Adrenal gland (tissue), 12 donors: ENCODE measurements around the gene SMAD7. TPM values are rescaled to one million over a fixed set of nuclear protein-coding genes. Genes with fewer than 3 reads are reported as not detected.

Experiments used
- DNase-seq, 7 donors: peaks; one replicate each; pipeline ENCODE4 v3.0.0-alpha.2; 2019 to 2020
- H3K27ac ChIP-seq, 5 donors: fragments of 200-600 bp; sonication (generic) in 4 of 5; 1 replicate in 3 of 5; 2 replicates in 2 of 5; pipeline versions ENCODE4 v1.5.1 to v1.8.0; 2016 to 2020; ENCODE audit warnings: mild to moderate bottlenecking in 1 of 5
- H3K27me3 ChIP-seq: fragments of 200-600 bp; 2 replicates; pipeline ENCODE4 v1.8.0; 2021
- H3K36me3 ChIP-seq, 2 donors: fragments of 200-600 bp; replicated peaks in 1 of 2; 1 replicate in 1 of 2; 2 replicates in 1 of 2; pipeline versions ENCODE4 v1.5.1 to v1.8.0; 2018 to 2022
- H3K4me1 ChIP-seq, 2 donors: fragments of 200-600 bp; replicated peaks in 1 of 2; 1 replicate in 1 of 2; 2 replicates in 1 of 2; pipeline versions ENCODE4 v1.5.1 to v1.8.0; 2018 to 2021
- H3K4me3 ChIP-seq, 4 donors: fragments of 200-600 bp; sonication (generic) in 3 of 4; one replicate each; pipeline ENCODE4 v1.5.1; 2016 to 2018
- H3K9me3 ChIP-seq, 3 donors: fragments of 200-600 bp; sonication (generic) in 1 of 3; replicated peaks in 1 of 3; 1 replicate in 2 of 3; 2 replicates in 1 of 3; pipeline versions ENCODE4 v1.5.1 to v1.8.0; 2016 to 2021
- CTCF ChIP-seq, 6 experiments: fragments of 450-650 bp in 4 of 6; fragments of 200-600 bp in 2 of 6; sonication (generic) in 1 of 6; IDR thresholded peaks; 1 replicate in 5 of 6; 2 replicates in 1 of 6; pipeline versions ENCODE4 v1.5.1 to v1.8.0; 2016 to 2021; ENCODE audit warnings: antibody characterized with exemption in 6 of 6, mild to moderate bottlenecking in 2 of 6, moderate library complexity in 1 of 6
- POLR2A ChIP-seq, 2 donors: fragments of 450-650 bp; IDR thresholded peaks; one replicate each; pipeline ENCODE4 v1.6.1; 2017; ENCODE audit warnings: antibody characterized with exemption in 2 of 2, mild to moderate bottlenecking in 2 of 2, moderate library complexity in 1 of 2
- WGBS, 4 donors: extraction: QIAGEN DNeasy Blood & Tissue Kit in 2 of 4; methylation state at CpG; one replicate each; pipeline versions ENCODE4 v1.1.5 to v1.1.7; 2013 to 2017; 5-methylcytosine and 5-hydroxymethylcytosine counted together
- intact Hi-C, 2 donors: fragments of 100-400 bp; cut with DNase I; formaldehyde crosslinking; loops; one replicate each; pipeline versions ENCODE4 v1.14.1 to v1.15.0; 2022 to 2023
- polyA plus RNA-seq, 3 donors: library from polyadenylated mRNA; stranded (reverse); fragments of 200-250 nt in 2 of 3; fragments of 350-450 nt in 1 of 3; fragmentation: Illumina TruSeq in 1 of 3; extraction: RNeasy Lipid Tissue Mini Kit (QIAGEN cat#74804) in 1 of 3; gene quantifications; one replicate each; pipeline ENCODE4 v1.2.3, GENCODE V29; 2013 to 2014
- total RNA-seq, 9 donors: library from RNA; depleted of rRNA in 4 of 9; stranded (reverse); fragments of >200 nt in 4 of 9; fragments of 120-200 nt in 1 of 9; fragmentation: NEBNext Ultra II Directional in 1 of 9; extraction: Animal tissue kit (Norgen Biotek cat#: 25700) in 1 of 9; gene quantifications; one replicate each; pipeline versions ENCODE4 v1.1.0 to v1.2.4, GENCODE V29; 2013 to 2023
- donor health status: healthy with polysubstance abuse.
- donor health status: Bipolar disorder and iron deficiency.
- donor health status: DM: yes; HTN: yes; CAD: no.
- donor health status: DM: no; HTN: no; CAD: no.
- donor health status: DM: no; HTN: no; CAD: no.
- donor health status: DM: yes; HTN: yes; CAD: no.

The SMAD7 gene
- total and polyA plus RNA-seq, 12 donors: 6.1 to 68.3 (median 16.8) TPM

- Histone ChIP-seq H3K4me1 (peaks cover 16 to 36% of the 10 kb centered on the region in 2 donors), H3K4me3 (no peak overlapping the region), H3K36me3 (no peaks in the 10 kb centered on the region), H3K27me3 (no peaks in the 10 kb centered on the region), H3K27ac (no peak overlapping the region), H3K9me3 (no peaks in the 10 kb centered on the region)
- intact Hi-C loops: no loop called here
- TF ChIP-seq POLR2A (IDR thresholded peaks at IDR 0.05) (no peak), CTCF (IDR thresholded peaks at IDR 0.05) (no peak)
- no peak for DNase-seq
- WGBS, 4 donors: 82 to 91% (median 89%) methylated on average over 2 to 10 of the region's 10 CpGs
Measured at GRCh38 chr18:48991676-48992075, 40.9 kb upstream of the SMAD7 start.

- no peak for DNase-seq
- Histone ChIP-seq H3K4me3 (no peak overlapping the region), H3K27ac (no peak overlapping the region), H3K4me1 (peaks cover 16 to 36% of the 10 kb centered on the region in 2 donors), H3K9me3 (no peaks in the 10 kb centered on the region), H3K27me3 (no peaks in the 10 kb centered on the region), H3K36me3 (no peaks in the 10 kb centered on the region)
- WGBS, 4 donors: 66 to 83% (median 75%) methylated on average over 5 of the region's 5 CpGs
- TF ChIP-seq CTCF (IDR thresholded peaks at IDR 0.05) (no peak), POLR2A (IDR thresholded peaks at IDR 0.05) (no peak)
- intact Hi-C loops: no loop called here
Measured at GRCh38 chr18:48991319-48991660, 40.5 kb upstream of the SMAD7 start.

- Histone ChIP-seq H3K4me1 (peaks cover 16 to 36% of the 10 kb centered on the region in 2 donors), H3K9me3 (no peaks in the 10 kb centered on the region), H3K27me3 (no peaks in the 10 kb centered on the region), H3K4me3 (no peak overlapping the region), H3K27ac (peak overlapping the region in 2 of 5 donors; percentile 35 to 41), H3K36me3 (no peaks in the 10 kb centered on the region)
- DNase-seq: peak; percentile 70 to 83 (median 77)
- WGBS, 4 donors: 65 to 86% (median 69%) methylated on average over 7 to 15 of the region's 15 CpGs; no CpG with 5 or more reads in 1 of the 4 donors
- intact Hi-C loops: no loop called here
- TF ChIP-seq POLR2A (IDR thresholded peaks at IDR 0.05) (no peak), CTCF (IDR thresholded peaks at IDR 0.05) (no peak)
Measured at GRCh38 chr18:48990481-48991318, 39.9 kb upstream of the SMAD7 start.

GRCh38 chr18:48989304-48990303 lies 38.8 kb upstream of the SMAD7 start:
- intact Hi-C loops: no loop called here
- peaks cover 16 to 36% of the 10 kb centered on the region in 2 donors for H3K4me1 ChIP-seq
- TF ChIP-seq CTCF (IDR thresholded peaks at IDR 0.05) (no peak), POLR2A (IDR thresholded peaks at IDR 0.05) (no peak)
- no peak for DNase-seq
- H3K27me3 ChIP-seq: no peaks in the 10 kb centered on the region
- peak overlapping the region in 1 of 5 donors; percentile 35 for H3K27ac ChIP-seq
- no peaks in the 10 kb centered on the region for H3K9me3 ChIP-seq
- no peak overlapping the region for H3K4me3 ChIP-seq
- H3K36me3 ChIP-seq: no peaks in the 10 kb centered on the region
- 74 to 79% (median 78%) methylated on average over 15 to 16 of the region's 16 CpGs for WGBS, 4 donors
